ENCODE measurements around the gene TTLL3. TPM values are rescaled to one million over a fixed set of nuclear protein-coding genes. Genes with fewer than 3 reads are reported as not detected.

TTLL3 gene
- polyA plus RNA-seq, 3 donors: 1.1 to 196 (median 1.8) TPM

- H3K4me3 ChIP-seq (replicated peaks in 1 of 3; ENCODE audit: low read depth in 2 of 3, low read length in 3 of 3): no peak overlapping the region
- intact Hi-C loops (cut with micrococcal nuclease): no loop called here
- no peak overlapping the region for H3K4me2 ChIP-seq (replicated peaks; ENCODE audit: extremely low read depth, low read length, poor library complexity, severe bottlenecking)
- no peaks in the 10 kb centered on the region for H3K27me3 Mint-ChIP-seq (ENCODE audit: low read depth in 3 of 3)
- H3K9ac ChIP-seq (ENCODE audit: insufficient read depth, low read length, poor library complexity, severe bottlenecking): no peak overlapping the region
- no peak overlapping the region for H3K4me3 Mint-ChIP-seq
- H3K27ac Mint-ChIP-seq: no peak overlapping the region
- peaks cover 21% of the 10 kb centered on the region for H3K79me2 ChIP-seq (ENCODE audit: insufficient read depth, low read length)
- peaks cover 0 to 4% (median 0%) of the 10 kb centered on the region in 7 donors for H3K9me3 Mint-ChIP-seq
- H3K9me3 ChIP-seq (replicated peaks in 1 of 2; ENCODE audit: control insufficient read depth in 1 of 2, insufficient read depth in 1 of 2, low read length in 2 of 2): no peaks in the 10 kb centered on the region
- H3K4me1 ChIP-seq (ENCODE audit: control insufficient read depth in 1 of 2, insufficient read depth in 2 of 2, low read length in 2 of 2): peaks cover 23 to 24% of the 10 kb centered on the region in 2 donors
- H3K27ac ChIP-seq (ENCODE audit: low read depth in 1 of 2, low read length in 2 of 2): no peak overlapping the region
- no peak for TF ChIP-seq CTCF (IDR thresholded peaks at IDR 0.05)
- H3K27me3 ChIP-seq (ENCODE audit: control insufficient read depth in 2 of 2, insufficient read depth in 2 of 2, low read length in 2 of 2): no peaks in the 10 kb centered on the region
- no peaks in the 10 kb centered on the region for H4K20me1 ChIP-seq (ENCODE audit: insufficient read depth, low read length)
- peaks cover 60 to 85% of the 10 kb centered on the region in 2 donors for H3K36me3 Mint-ChIP-seq
- H3K4me1 Mint-ChIP-seq: peaks cover 32% of the 10 kb centered on the region
- H2AFZ ChIP-seq (ENCODE audit: insufficient read depth, low read depth, low read length, poor library complexity, severe bottlenecking): no peak overlapping the region
- no peak for DNase-seq
- H3K36me3 ChIP-seq (replicated peaks in 1 of 2; ENCODE audit: control insufficient read depth in 1 of 2, insufficient read depth in 2 of 2, low read length in 2 of 2): peaks cover 50 to 71% of the 10 kb centered on the region in 2 donors
- WGBS (ENCODE audit: insufficient coverage): 96% methylated on average over 5 of the region's 7 CpGs
Observed at GRCh38 chr3:9785602-9786001, 24.5 kb upstream of the TTLL3 start.

- Mint-ChIP-seq H3K4me1 (peaks cover 31% of the 10 kb centered on the region), H3K27ac (peak overlapping the region in 2 of 7 donors; percentile 32 to 36), H3K27me3 (ENCODE audit: low read depth in 3 of 3) (no peaks in the 10 kb centered on the region), H3K9me3 (peaks cover 0 to 4% (median 0%) of the 10 kb centered on the region in 7 donors), H3K4me3 (no peak overlapping the region), H3K36me3 (peaks cover 60 to 82% of the 10 kb centered on the region in 2 donors)
- Histone ChIP-seq H3K9ac (ENCODE audit: insufficient read depth, low read length, poor library complexity, severe bottlenecking) (no peak overlapping the region), H3K4me2 (replicated peaks; ENCODE audit: extremely low read depth, low read length, poor library complexity, severe bottlenecking) (no peak overlapping the region), H3K9me3 (replicated peaks in 1 of 2; ENCODE audit: control insufficient read depth in 1 of 2, insufficient read depth in 1 of 2, low read length in 2 of 2) (no peaks in the 10 kb centered on the region), H3K27me3 (ENCODE audit: control insufficient read depth in 2 of 2, insufficient read depth in 2 of 2, low read length in 2 of 2) (no peaks in the 10 kb centered on the region), H3K27ac (ENCODE audit: low read depth in 1 of 2, low read length in 2 of 2) (no peak overlapping the region), H3K79me2 (ENCODE audit: insufficient read depth, low read length) (peaks cover 23% of the 10 kb centered on the region), H4K20me1 (ENCODE audit: insufficient read depth, low read length) (no peaks in the 10 kb centered on the region), H2AFZ (ENCODE audit: insufficient read depth, low read depth, low read length, poor library complexity, severe bottlenecking) (no peak overlapping the region), H3K4me3 (replicated peaks in 1 of 3; ENCODE audit: low read depth in 2 of 3, low read length in 3 of 3) (no peak overlapping the region), H3K4me1 (ENCODE audit: control insufficient read depth in 1 of 2, insufficient read depth in 2 of 2, low read length in 2 of 2) (peaks cover 22 to 24% of the 10 kb centered on the region in 2 donors), H3K36me3 (replicated peaks in 1 of 2; ENCODE audit: control insufficient read depth in 1 of 2, insufficient read depth in 2 of 2, low read length in 2 of 2) (peaks cover 50 to 76% of the 10 kb centered on the region in 2 donors)
- intact Hi-C loops (cut with micrococcal nuclease): no loop called here
- WGBS (ENCODE audit: insufficient coverage): no CpG with 5 or more reads among the region's 7 CpGs
- no peak for TF ChIP-seq CTCF (IDR thresholded peaks at IDR 0.05)
- no peak for DNase-seq
Observed at GRCh38 chr3:9786209-9786739, 23.8 kb upstream of the TTLL3 start.

Data from CD14-positive monocyte (primary cell).